Measurements from ENCODE around the gene RHBDL1. TPM values are rescaled to one million over a fixed set of nuclear protein-coding genes. Genes with fewer than 3 reads are reported as not detected.

The RHBDL1 gene
- total and polyA plus RNA-seq, 10 of the 15 experiments (the other 5 are each of a cell fraction or from before 2014, with no cell fraction given), result 0.04 to 1.3 (median 0.65) TPM; not detected in 5

GRCh38 chr16:695355-696089 lies 20.1 kb downstream of the RHBDL1 start (continued):
- TF ChIP-seq BCLAF1 (IDR thresholded peaks at IDR 0.05) (no peak), NKRF (conservative IDR thresholded peaks at IDR 0.05) (no peak; the same call in 1 of the 2 replicates), ZSCAN29 (IDR thresholded peaks at IDR 0.05) (no peak), EZH2 (IDR thresholded peaks at IDR 0.05; ENCODE audit: borderline replicate concordance, control insufficient read depth, low read depth, low read length) (no peak), PML (IDR thresholded peaks at IDR 0.05; ENCODE audit: low read length) (no peak), ESRRA (IDR thresholded peaks at IDR 0.05; ENCODE audit: low read length) (no peak), MAX (IDR thresholded peaks at IDR 0.05; ENCODE audit: low read depth, low read length) (no peak; the same call in none of the 2 replicates), POLR2A (IDR thresholded peaks at IDR 0.05; ENCODE audit: low read depth, low read length) (peak; percentile 86), RCOR1 (conservative IDR thresholded peaks at IDR 0.05; ENCODE audit: low read depth, low read length) (no peak), RBBP5 (conservative IDR thresholded peaks at IDR 0.05) (no peak), YY1 (IDR thresholded peaks at IDR 0.05; ENCODE audit: low read depth, low read length) (no peak)
